Activated CD4-positive, alpha-beta T cell treated with anti-CD3 and anti-CD28 coated beads for 48 hours (primary cell): Measurements from ENCODE around the gene CD19.

ENCODE experiments used
- DNase-seq: peaks from one replicate; pipeline ENCODE4 v3.0.0-alpha.2; 2020

The CD19 gene

GRCh38 chr16:28983644-28984043 lies 51.9 kb downstream of the CD19 start:
- no peak for DNase-seq

DNA sequence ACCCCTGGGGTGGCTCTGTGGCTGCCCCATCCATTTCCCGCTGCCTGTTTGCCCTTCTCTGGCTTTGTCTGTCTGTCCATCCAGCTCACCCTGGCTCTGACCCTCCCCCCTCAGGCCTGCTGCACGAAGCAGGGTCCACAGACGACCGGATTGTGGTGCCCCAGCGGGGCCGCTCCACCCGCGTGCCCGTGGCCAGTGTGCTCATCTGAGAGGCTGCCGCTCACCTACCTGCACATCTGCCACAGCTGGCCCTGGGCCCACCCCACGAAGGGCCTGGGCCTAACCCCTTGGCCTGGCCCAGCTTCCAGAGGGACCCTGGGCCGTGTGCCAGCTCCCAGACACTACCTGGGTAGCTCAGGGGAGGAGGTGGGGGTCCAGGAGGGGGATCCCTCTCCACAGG lies 52.3 kb downstream of the CD19 start:
- DNase-seq = no peak

GRCh38 chr16:28984619-28985135 lies 52.9 kb downstream of the CD19 start, which contains the start of gene LAT:
Gene LAT, plus strand, starts transcription at chr16:28985052. Its CDS starts 366 bp downstream, at chr16:28985418.
- peak; percentile 79 for DNase-seq

GRCh38 chr16:28985211-28986041 lies 53.7 kb downstream of the CD19 start:
- DNase-seq = peak; percentile 44

GRCh38 chr16:28986046-28986445 lies 54.3 kb downstream of the CD19 start:
- no peak for DNase-seq

DNA sequence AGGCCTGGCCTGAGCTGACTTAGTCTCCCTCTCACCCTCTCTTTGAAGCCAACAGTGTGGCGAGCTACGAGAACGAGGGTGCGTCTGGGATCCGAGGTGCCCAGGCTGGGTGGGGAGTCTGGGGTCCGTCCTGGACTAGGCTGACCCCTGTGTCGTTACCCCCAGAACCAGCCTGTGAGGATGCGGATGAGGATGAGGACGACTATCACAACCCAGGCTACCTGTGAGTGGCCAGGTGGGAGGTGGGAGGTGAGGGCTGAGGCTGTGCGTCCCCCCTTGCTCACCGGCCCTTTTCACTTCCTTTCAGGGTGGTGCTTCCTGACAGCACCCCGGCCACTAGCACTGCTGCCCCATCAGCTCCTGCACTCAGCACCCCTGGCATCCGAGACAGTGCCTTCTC lies 54.7 kb downstream of the CD19 start:
- peak; percentile 44 for DNase-seq

- no peak for DNase-seq
Measured at GRCh38 chr16:28987170-28987853, 55.5 kb downstream of the CD19 start.
